OCI-M2 (cell line): ENCODE results near the gene STAG3.
"Not testable (repeated sequence)": the region's sequence is repeated elsewhere in the genome, so short reads cannot be mapped to it uniquely, and the experiment has no call there.

Experiments used
- DNase-seq: peaks from one replicate; lab custom pipeline; 2025; ENCODE audit not compliant: unreplicated experiment; lab: John Stamatoyannopoulos, UW

Gene STAG3

DNA sequence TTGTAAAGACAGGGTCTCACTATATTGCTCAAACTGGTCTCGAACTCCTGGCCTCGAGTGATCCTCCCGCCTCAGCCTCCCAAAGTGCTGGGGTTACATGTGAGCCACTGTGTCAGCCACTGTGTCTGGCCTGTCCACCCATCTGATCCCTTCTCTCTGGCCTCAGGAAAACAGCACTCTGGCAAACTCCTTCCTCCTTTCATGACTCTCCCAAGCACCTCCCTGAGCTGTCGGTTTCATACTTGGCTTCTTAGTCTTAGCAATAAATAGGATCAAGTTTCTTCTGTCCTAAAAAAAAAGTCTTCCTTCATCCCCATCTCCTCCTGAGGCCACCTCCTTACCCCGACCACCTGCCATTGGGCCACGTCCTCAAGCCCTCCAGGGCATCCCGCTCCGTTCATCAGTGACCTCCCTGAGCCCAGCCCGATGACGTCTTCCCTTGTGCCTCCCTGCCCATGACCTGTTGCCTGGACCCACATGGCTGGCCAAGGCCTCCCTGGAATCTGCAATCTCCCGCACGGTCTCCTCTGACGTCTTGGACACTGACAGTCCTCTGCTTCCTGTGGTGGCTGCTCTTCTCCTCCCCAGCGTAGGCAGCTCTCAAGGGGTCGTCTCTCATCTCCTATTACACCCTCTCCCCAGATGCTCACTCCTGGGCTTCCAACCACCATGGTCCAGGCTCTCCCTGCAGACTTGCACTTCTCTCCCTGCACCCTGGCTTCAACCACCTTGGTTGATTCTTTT, 68.6 kb downstream of the STAG3 start:
- DNase-seq, result not testable (repeated sequence)

GRCh38 chr7:100246865-100247137, 69.1 kb downstream of the STAG3 start:
- not testable (repeated sequence) for DNase-seq

- DNase-seq, result no peak
These were observed 69.5 kb downstream of the STAG3 start for GRCh38 chr7:100247152-100247757.

- DNase-seq, result no peak
These were observed 70.8 kb downstream of the STAG3 start for GRCh38 chr7:100248483-100248882.

DNA sequence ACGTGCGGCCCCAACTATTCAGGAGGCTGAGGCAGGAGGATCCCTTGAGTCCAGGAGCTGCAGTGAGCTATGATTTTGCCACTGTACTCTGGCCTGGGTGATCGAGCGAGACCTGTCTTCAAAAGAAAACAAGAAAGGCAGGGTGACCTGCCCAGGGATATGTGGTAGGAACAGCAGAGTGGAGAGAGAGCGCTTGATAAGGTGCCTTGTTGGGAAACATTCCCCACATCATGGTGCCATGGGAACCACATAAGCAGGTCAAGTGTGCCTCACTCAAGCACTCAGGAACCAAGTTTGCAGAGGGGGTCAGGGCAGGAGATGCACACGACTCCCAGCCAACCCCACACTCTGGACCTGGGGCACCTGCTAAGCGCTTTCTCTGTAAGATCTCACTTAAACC, 79.3 kb downstream of the STAG3 start:
- no peak for DNase-seq

GRCh38 chr7:100259984-100260383, 82.3 kb downstream of the STAG3 start:
- DNase-seq, result not testable (repeated sequence)

- not testable (repeated sequence) for DNase-seq
These were observed 85.2 kb downstream of the STAG3 start for GRCh38 chr7:100262896-100263295.
